Gastrocnemius medialis (tissue), 4 donors: ENCODE measurements around the gene ZNF627.

Experiments
- POLR2A ChIP-seq, 2 donors: fragments of 450-650 bp; IDR thresholded peaks; one replicate each; pipeline ENCODE4 v1.6.1; 2017; ENCODE audit warnings: antibody characterized with exemption in 2 of 2, mild to moderate bottlenecking in 2 of 2, moderate library complexity in 2 of 2
- TF ChIP-seq, protein P1 (sequence below), 5 experiments: fragments of 450-650 bp in 3 of 5; fragments of 200-600 bp in 2 of 5; sonication (generic) in 2 of 5; IDR thresholded peaks in 4 of 5; conservative IDR thresholded peaks in 1 of 5; 1 replicate in 4 of 5; 2 replicates in 1 of 5; pipeline ENCODE4 v1.5.1; 2016 to 2019; ENCODE audit warnings: antibody characterized with exemption in 5 of 5, mild to moderate bottlenecking in 3 of 5, moderate library complexity in 3 of 5

DNA sequence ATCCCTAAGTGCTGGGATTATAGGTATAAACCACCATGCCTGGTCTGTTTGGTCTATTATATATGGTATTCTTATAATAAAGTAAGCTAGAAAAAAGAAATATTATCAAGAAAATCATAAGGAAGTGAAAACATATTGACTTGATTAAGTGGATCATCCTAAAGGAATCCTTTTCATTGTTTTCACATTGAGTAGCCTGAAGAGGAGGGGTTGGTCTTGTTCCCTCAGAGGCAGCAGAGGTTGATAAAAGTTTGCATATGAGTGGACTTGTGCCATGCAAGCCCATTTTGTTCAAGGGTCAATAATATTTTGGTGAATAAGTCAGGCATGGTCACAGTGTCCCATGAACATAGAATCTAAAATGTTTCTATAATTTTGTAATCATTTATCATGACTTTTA is 52.7 kb downstream of the ZNF627 start:
- TF ChIP-seq, protein P1, sequence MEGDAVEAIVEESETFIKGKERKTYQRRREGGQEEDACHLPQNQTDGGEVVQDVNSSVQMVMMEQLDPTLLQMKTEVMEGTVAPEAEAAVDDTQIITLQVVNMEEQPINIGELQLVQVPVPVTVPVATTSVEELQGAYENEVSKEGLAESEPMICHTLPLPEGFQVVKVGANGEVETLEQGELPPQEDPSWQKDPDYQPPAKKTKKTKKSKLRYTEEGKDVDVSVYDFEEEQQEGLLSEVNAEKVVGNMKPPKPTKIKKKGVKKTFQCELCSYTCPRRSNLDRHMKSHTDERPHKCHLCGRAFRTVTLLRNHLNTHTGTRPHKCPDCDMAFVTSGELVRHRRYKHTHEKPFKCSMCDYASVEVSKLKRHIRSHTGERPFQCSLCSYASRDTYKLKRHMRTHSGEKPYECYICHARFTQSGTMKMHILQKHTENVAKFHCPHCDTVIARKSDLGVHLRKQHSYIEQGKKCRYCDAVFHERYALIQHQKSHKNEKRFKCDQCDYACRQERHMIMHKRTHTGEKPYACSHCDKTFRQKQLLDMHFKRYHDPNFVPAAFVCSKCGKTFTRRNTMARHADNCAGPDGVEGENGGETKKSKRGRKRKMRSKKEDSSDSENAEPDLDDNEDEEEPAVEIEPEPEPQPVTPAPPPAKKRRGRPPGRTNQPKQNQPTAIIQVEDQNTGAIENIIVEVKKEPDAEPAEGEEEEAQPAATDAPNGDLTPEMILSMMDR (IDR thresholded peaks at IDR 0.05 in 4 of 5, conservative IDR thresholded peaks at IDR 0.05 in 1 of 5): no peak
- TF ChIP-seq POLR2A (IDR thresholded peaks at IDR 0.05): no peak
